ENCODE measurements around the gene TKTL1. TPM values are rescaled to one million over a fixed set of nuclear protein-coding genes. Genes with fewer than 3 reads are reported as not detected.

TKTL1 gene
- total and polyA plus RNA-seq, 2 of the 8 experiments (the other 6 are each of a cell fraction or from before 2014, with no cell fraction given), result 0.05 TPM; not detected in 1

DNA sequence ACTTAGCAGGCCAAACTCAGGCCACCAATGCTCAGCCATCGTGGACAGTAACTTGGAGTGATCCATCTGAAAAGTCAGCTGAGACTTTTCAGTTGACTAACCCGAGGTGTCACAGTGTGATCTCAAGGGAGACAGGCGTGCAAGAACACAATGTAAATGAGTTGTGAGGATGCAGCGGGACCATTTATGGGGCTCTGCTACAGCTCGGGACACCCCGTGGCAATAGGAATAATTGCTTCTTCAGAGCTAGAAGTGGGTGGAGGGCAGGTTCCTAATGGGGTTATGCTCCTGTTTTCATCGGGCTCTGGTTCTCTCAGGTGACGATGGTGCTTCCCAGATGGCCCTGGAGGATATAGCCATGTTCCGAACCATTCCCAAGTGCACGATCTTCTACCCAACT is 27.3 kb downstream of the TKTL1 start:
- DNase-seq (ENCODE audit: low read depth in 1 of 2, low spot score in 2 of 2), result no peak
- ChIA-PET POLR2A (ENCODE audit: partially characterized antibody) (no interaction called here), CTCF (ENCODE audit: partially characterized antibody) (interaction anchor here (0.6 to 1.7 kb wide), 2 partner anchors 15 to 24 kb away, joined by 3 to 5 read pairs; no protein-coding TSS in a partner anchor)
- no peak for FAIRE-seq
- no peak overlapping the region for H3K14ac ChIP-seq (ENCODE audit: insufficient read length)
- no peaks in the 10 kb centered on the region for H3K27me3 ChIP-seq (replicated peaks in 1 of 4; ENCODE audit: control insufficient read depth in 3 of 4, extremely low read depth in 1 of 4, insufficient read depth in 3 of 4, low read length in 3 of 4)
- H3K18ac ChIP-seq (ENCODE audit: extremely low read depth, low read length), result no peak overlapping the region
- no peak overlapping the region for H2BK15ac ChIP-seq (ENCODE audit: low read length)
- H3K79me2 ChIP-seq (ENCODE audit: control insufficient read depth in 1 of 2, insufficient read depth in 2 of 2, low read length in 2 of 2), result no peaks in the 10 kb centered on the region
- no peak overlapping the region for H4K8ac ChIP-seq (ENCODE audit: extremely low read depth, insufficient read depth, low read length)
- H2AFZ ChIP-seq (ENCODE audit: low read length), result no peak overlapping the region
- H2AK5ac ChIP-seq (ENCODE audit: low read depth, low read length), result no peak overlapping the region
- no peak overlapping the region for H3K27ac ChIP-seq (ENCODE audit: low read depth, low read length)
- no peak overlapping the region for H3K4me3 ChIP-seq (ENCODE audit: extremely low read depth in 1 of 4, insufficient read depth in 2 of 4, low read depth in 3 of 4, low read length in 4 of 4)
- H2BK120ac ChIP-seq (replicated peaks; ENCODE audit: low read depth, low read length), result no peak overlapping the region
- no peaks in the 10 kb centered on the region for H3K36me3 ChIP-seq (ENCODE audit: control insufficient read depth in 2 of 4, insufficient read depth in 4 of 4, low read length in 3 of 4)
- H3K23me2 ChIP-seq (ENCODE audit: low read depth, low read length), result no peaks in the 10 kb centered on the region
- H3K9ac ChIP-seq (replicated peaks in 1 of 4; ENCODE audit: extremely low read depth in 1 of 4, low read depth in 3 of 4, low read length in 3 of 4), result no peak overlapping the region
- H3K4me2 ChIP-seq (ENCODE audit: insufficient read depth in 1 of 2, low read depth in 2 of 2, low read length in 2 of 2), result no peak overlapping the region
- H2BK5ac ChIP-seq (ENCODE audit: low read depth, low read length), result no peak overlapping the region
- H3K79me1 ChIP-seq (ENCODE audit: low read depth, low read length), result no peaks in the 10 kb centered on the region
- H3K4ac ChIP-seq (replicated peaks; ENCODE audit: insufficient read length, low read depth, low read length), result no peak overlapping the region
- H2BK20ac ChIP-seq (ENCODE audit: low read length), result no peak overlapping the region
- H4K5ac ChIP-seq (ENCODE audit: insufficient read length, low read depth, low read length), result no peak overlapping the region
- H3K4me1 ChIP-seq (replicated peaks in 1 of 4; ENCODE audit: control insufficient read depth in 3 of 4, insufficient read depth in 4 of 4, low read length in 3 of 4), result no peaks in the 10 kb centered on the region
- H4K91ac ChIP-seq (replicated peaks; ENCODE audit: insufficient read length, low read length), result no peak overlapping the region
- H3K56ac ChIP-seq (replicated peaks; ENCODE audit: insufficient read length, low read depth, low read length), result no peak overlapping the region
- 82% methylated on average over 9 of the region's 10 CpGs; no CpG with 5 or more reads in 1 of the 2 experiments for WGBS, 2 experiments (ENCODE audit: extremely low coverage in 1 of 2, insufficient coverage in 1 of 2, insufficient read length in 1 of 2, insufficient replicate concordance in 2 of 2, low coverage in 1 of 2, low lambda C conversion rate in 2 of 2, missing lambda C conversion rate in 1 of 2)
- H3K9me3 ChIP-seq (ENCODE audit: insufficient read depth in 2 of 2, low read depth in 1 of 2, low read length in 1 of 2), result no peaks in the 10 kb centered on the region
- no peaks in the 10 kb centered on the region for H4K20me1 ChIP-seq (replicated peaks in 1 of 2; ENCODE audit: control insufficient read depth in 1 of 2, insufficient read depth in 2 of 2, low read length in 2 of 2)
- H2BK12ac ChIP-seq (ENCODE audit: low read depth, low read length), result no peak overlapping the region
- H3K23ac ChIP-seq (ENCODE audit: insufficient read length), result no peak overlapping the region
- no peak for TF ChIP-seq HDAC2 (IDR thresholded peaks at IDR 0.05; ENCODE audit: borderline replicate concordance in 1 of 2, low read depth in 2 of 2, low read length in 2 of 2)
- no peak for TF ChIP-seq EZH2 (IDR thresholded peaks at IDR 0.05; ENCODE audit: low read depth, low read length, severe bottlenecking)
- TF ChIP-seq KDM1A (IDR thresholded peaks at IDR 0.05; ENCODE audit: borderline replicate concordance, low read length), result no peak
- TF ChIP-seq POU5F1 (IDR thresholded peaks at IDR 0.05; ENCODE audit: low read depth, low read length), result no peak
- TF ChIP-seq, protein P1, sequence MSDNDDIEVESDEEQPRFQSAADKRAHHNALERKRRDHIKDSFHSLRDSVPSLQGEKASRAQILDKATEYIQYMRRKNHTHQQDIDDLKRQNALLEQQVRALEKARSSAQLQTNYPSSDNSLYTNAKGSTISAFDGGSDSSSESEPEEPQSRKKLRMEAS (IDR thresholded peaks at IDR 0.05), result no peak
- TF ChIP-seq SIX5 (IDR thresholded peaks at IDR 0.05; ENCODE audit: low read depth, low read length), result no peak
- no peak for TF ChIP-seq GTF2F1 (IDR thresholded peaks at IDR 0.05; ENCODE audit: borderline replicate concordance, low read depth, low read length)
